ENCODE measurements around the gene PRDX2.

Gene PRDX2

GRCh38 chr19:12790628-12791344, 10.8 kb downstream of the PRDX2 start:
- Histone ChIP-seq H3K9me3 (ENCODE audit: control insufficient read depth, insufficient read depth, low read length) (no peaks in the 10 kb centered on the region), H3K9ac (ENCODE audit: low read depth, low read length) (peak overlapping the region; percentile 67; the same call in 1 of the 2 replicates), H3K4me1 (ENCODE audit: insufficient read depth, low read length) (peaks cover 11% of the 10 kb centered on the region), H3K36me3 (ENCODE audit: insufficient read depth, low read length) (no peaks in the 10 kb centered on the region)

- Histone ChIP-seq H3K9ac (ENCODE audit: low read depth, low read length) (peak overlapping the region; percentile 67; the same call in 1 of the 2 replicates), H3K4me1 (ENCODE audit: insufficient read depth, low read length) (peaks cover 15% of the 10 kb centered on the region), H3K9me3 (ENCODE audit: control insufficient read depth, insufficient read depth, low read length) (no peaks in the 10 kb centered on the region), H3K36me3 (ENCODE audit: insufficient read depth, low read length) (no peaks in the 10 kb centered on the region)
These were observed 11.5 kb downstream of the PRDX2 start for GRCh38 chr19:12789904-12790619.

- Histone ChIP-seq H3K9me3 (ENCODE audit: control insufficient read depth, insufficient read depth, low read length) (no peaks in the 10 kb centered on the region), H3K36me3 (ENCODE audit: insufficient read depth, low read length) (no peaks in the 10 kb centered on the region), H3K4me1 (ENCODE audit: insufficient read depth, low read length) (peaks cover 16% of the 10 kb centered on the region), H3K9ac (ENCODE audit: low read depth, low read length) (peak overlapping the region; percentile 67; the same call in 1 of the 2 replicates)
These were observed 12.3 kb downstream of the PRDX2 start for GRCh38 chr19:12789098-12789903.

GRCh38 chr19:12788682-12789097, 12.9 kb downstream of the PRDX2 start:
- H3K36me3 ChIP-seq (ENCODE audit: insufficient read depth, low read length): no peaks in the 10 kb centered on the region
- peaks cover 16% of the 10 kb centered on the region for H3K4me1 ChIP-seq (ENCODE audit: insufficient read depth, low read length)
- peak overlapping the region; percentile 67; the same call in 1 of the 2 replicates for H3K9ac ChIP-seq (ENCODE audit: low read depth, low read length)
- no peaks in the 10 kb centered on the region for H3K9me3 ChIP-seq (ENCODE audit: control insufficient read depth, insufficient read depth, low read length)

- no peaks in the 10 kb centered on the region for H3K36me3 ChIP-seq (ENCODE audit: insufficient read depth, low read length)
- H3K9ac ChIP-seq (ENCODE audit: low read depth, low read length): 0 out of 2 replicates have a peak overlapping the region, but pooled peaks have one; percentile 12
- H3K9me3 ChIP-seq (ENCODE audit: control insufficient read depth, insufficient read depth, low read length): no peaks in the 10 kb centered on the region
- peaks cover 19% of the 10 kb centered on the region for H3K4me1 ChIP-seq (ENCODE audit: insufficient read depth, low read length)
These were observed 13.4 kb downstream of the PRDX2 start for GRCh38 chr19:12788042-12788681.

- Histone ChIP-seq H3K36me3 (ENCODE audit: insufficient read depth, low read length) (no peaks in the 10 kb centered on the region), H3K9me3 (ENCODE audit: control insufficient read depth, insufficient read depth, low read length) (no peaks in the 10 kb centered on the region), H3K4me1 (ENCODE audit: insufficient read depth, low read length) (peaks cover 19% of the 10 kb centered on the region), H3K9ac (ENCODE audit: low read depth, low read length) (no peak overlapping the region)
These were observed 14.1 kb downstream of the PRDX2 start for GRCh38 chr19:12787458-12787857.

GRCh38 chr19:12786952-12787351, 14.6 kb downstream of the PRDX2 start:
- Histone ChIP-seq H3K9ac (ENCODE audit: low read depth, low read length) (no peak overlapping the region), H3K9me3 (ENCODE audit: control insufficient read depth, insufficient read depth, low read length) (no peaks in the 10 kb centered on the region), H3K4me1 (ENCODE audit: insufficient read depth, low read length) (peaks cover 19% of the 10 kb centered on the region), H3K36me3 (ENCODE audit: insufficient read depth, low read length) (no peaks in the 10 kb centered on the region)

GRCh38 chr19:12786141-12786870, 15.3 kb downstream of the PRDX2 start:
- Histone ChIP-seq H3K9ac (ENCODE audit: low read depth, low read length) (no peak overlapping the region), H3K4me1 (ENCODE audit: insufficient read depth, low read length) (peaks cover 19% of the 10 kb centered on the region), H3K36me3 (ENCODE audit: insufficient read depth, low read length) (no peaks in the 10 kb centered on the region), H3K9me3 (ENCODE audit: control insufficient read depth, insufficient read depth, low read length) (no peaks in the 10 kb centered on the region)

- peaks cover 19% of the 10 kb centered on the region for H3K4me1 ChIP-seq (ENCODE audit: insufficient read depth, low read length)
These were observed 16.1 kb downstream of the PRDX2 start for GRCh38 chr19:12785431-12786031.

GRCh38 chr19:12784871-12785430, 16.6 kb downstream of the PRDX2 start:
- Histone ChIP-seq H3K4me1 (ENCODE audit: insufficient read depth, low read length) (peaks cover 19% of the 10 kb centered on the region), H3K9me3 (ENCODE audit: control insufficient read depth, insufficient read depth, low read length) (no peaks in the 10 kb centered on the region), H3K36me3 (ENCODE audit: insufficient read depth, low read length) (no peaks in the 10 kb centered on the region), H3K9ac (ENCODE audit: low read depth, low read length) (no peak overlapping the region)

More at GRCh38 chr19:12785431-12786031, 16.1 kb downstream of the PRDX2 start:
- H3K36me3 ChIP-seq (ENCODE audit: insufficient read depth, low read length): no peaks in the 10 kb centered on the region
- H3K9ac ChIP-seq (ENCODE audit: low read depth, low read length): no peak overlapping the region
- no peaks in the 10 kb centered on the region for H3K9me3 ChIP-seq (ENCODE audit: control insufficient read depth, insufficient read depth, low read length)

- Histone ChIP-seq H3K9ac (ENCODE audit: low read depth, low read length) (no peak overlapping the region), H3K4me1 (ENCODE audit: insufficient read depth, low read length) (peaks cover 19% of the 10 kb centered on the region), H3K36me3 (ENCODE audit: insufficient read depth, low read length) (no peaks in the 10 kb centered on the region), H3K9me3 (ENCODE audit: control insufficient read depth, insufficient read depth, low read length) (no peaks in the 10 kb centered on the region)
These were observed 17.2 kb downstream of the PRDX2 start for GRCh38 chr19:12784394-12784870.

GRCh38 chr19:12783849-12784393, 17.7 kb downstream of the PRDX2 start:
- no peaks in the 10 kb centered on the region for H3K36me3 ChIP-seq (ENCODE audit: insufficient read depth, low read length)
- no peak overlapping the region for H3K9ac ChIP-seq (ENCODE audit: low read depth, low read length)
- H3K4me1 ChIP-seq (ENCODE audit: insufficient read depth, low read length): peaks cover 18% of the 10 kb centered on the region
- no peaks in the 10 kb centered on the region for H3K9me3 ChIP-seq (ENCODE audit: control insufficient read depth, insufficient read depth, low read length)

Measured in ES-I3 (cell line).